Activated gamma-delta T cell treated with anti-CD3 and anti-CD28 coated beads, Interleukin-2, amount 50 U/mL, for 16 hours (primary cell): ENCODE results near the gene OPA3.

Source experiments
- DNase-seq: peaks from one replicate; pipeline ENCODE4 v3.0.0-alpha.2; 2020; ENCODE audit warnings: low read depth

OPA3 gene

GRCh38 chr19:45503909-45504308 lies 80.7 kb downstream of the OPA3 start:
- DNase-seq = no peak

- no peak for DNase-seq
These were observed 82.5 kb downstream of the OPA3 start for GRCh38 chr19:45502111-45502510.

GRCh38 chr19:45501730-45502014 lies 82.9 kb downstream of the OPA3 start:
- no peak for DNase-seq

- no peak for DNase-seq
These were observed 83.5 kb downstream of the OPA3 start for GRCh38 chr19:45500918-45501729.

- no peak for DNase-seq
These were observed 85.1 kb downstream of the OPA3 start for GRCh38 chr19:45499196-45500180.

- DNase-seq = peak; percentile 49
These were observed 86.0 kb downstream of the OPA3 start, which contains the start of gene PPM1N for GRCh38 chr19:45498411-45499195. TSS of gene PPM1N (plus strand) at chr19:45498443. CDS start at chr19:45498473, 30 bp downstream.

- no peak for DNase-seq
These were observed 86.8 kb downstream of the OPA3 start for GRCh38 chr19:45497791-45498190.

- no peak for DNase-seq
These were observed 88.2 kb downstream of the OPA3 start for GRCh38 chr19:45496349-45496953.

- no peak for DNase-seq
These were observed 89.4 kb downstream of the OPA3 start for GRCh38 chr19:45495178-45495577.

GRCh38 chr19:45494261-45494916 lies 90.2 kb downstream of the OPA3 start:
- DNase-seq = no peak

GRCh38 chr19:45492627-45493470 lies 91.8 kb downstream of the OPA3 start:
- DNase-seq = no peak

- no peak for DNase-seq
These were observed 92.4 kb downstream of the OPA3 start for GRCh38 chr19:45492137-45492626.

- no peak for DNase-seq
These were observed 95.3 kb downstream of the OPA3 start for GRCh38 chr19:45489216-45489855.

- no peak for DNase-seq
These were observed 95.9 kb downstream of the OPA3 start for GRCh38 chr19:45488708-45489107.

- peak; percentile 96 for DNase-seq
These were observed 99.1 kb downstream of the OPA3 start for GRCh38 chr19:45485305-45486077.

- DNase-seq = no peak
These were observed 100.2 kb downstream of the OPA3 start for GRCh38 chr19:45484273-45484945.

GRCh38 chr19:45483033-45483432 lies 101.6 kb downstream of the OPA3 start:
- no peak for DNase-seq
